Measurements from ENCODE around the gene WDFY4.

Gene WDFY4

DNA sequence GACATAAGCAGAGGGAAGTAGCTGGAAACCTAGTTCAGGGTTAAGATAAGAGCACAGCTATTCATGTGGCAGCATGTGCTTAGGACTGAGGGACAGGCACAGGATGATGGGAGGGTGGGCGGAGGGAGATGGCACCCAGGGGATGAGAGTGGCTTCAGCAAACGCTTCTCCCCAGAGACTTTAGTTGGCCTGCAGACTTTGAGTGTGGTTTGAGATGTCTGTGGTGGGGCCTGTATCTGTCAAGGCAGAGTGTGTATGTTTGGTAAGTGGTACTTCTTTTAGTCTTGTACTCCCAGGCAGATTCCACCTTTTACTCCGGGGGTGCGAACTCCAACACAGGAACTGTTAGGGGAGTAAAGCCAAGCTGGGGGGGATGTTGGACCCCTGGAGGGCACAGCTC lies 88.9 kb downstream of the WDFY4 start:
- no peak for DNase-seq

DNA sequence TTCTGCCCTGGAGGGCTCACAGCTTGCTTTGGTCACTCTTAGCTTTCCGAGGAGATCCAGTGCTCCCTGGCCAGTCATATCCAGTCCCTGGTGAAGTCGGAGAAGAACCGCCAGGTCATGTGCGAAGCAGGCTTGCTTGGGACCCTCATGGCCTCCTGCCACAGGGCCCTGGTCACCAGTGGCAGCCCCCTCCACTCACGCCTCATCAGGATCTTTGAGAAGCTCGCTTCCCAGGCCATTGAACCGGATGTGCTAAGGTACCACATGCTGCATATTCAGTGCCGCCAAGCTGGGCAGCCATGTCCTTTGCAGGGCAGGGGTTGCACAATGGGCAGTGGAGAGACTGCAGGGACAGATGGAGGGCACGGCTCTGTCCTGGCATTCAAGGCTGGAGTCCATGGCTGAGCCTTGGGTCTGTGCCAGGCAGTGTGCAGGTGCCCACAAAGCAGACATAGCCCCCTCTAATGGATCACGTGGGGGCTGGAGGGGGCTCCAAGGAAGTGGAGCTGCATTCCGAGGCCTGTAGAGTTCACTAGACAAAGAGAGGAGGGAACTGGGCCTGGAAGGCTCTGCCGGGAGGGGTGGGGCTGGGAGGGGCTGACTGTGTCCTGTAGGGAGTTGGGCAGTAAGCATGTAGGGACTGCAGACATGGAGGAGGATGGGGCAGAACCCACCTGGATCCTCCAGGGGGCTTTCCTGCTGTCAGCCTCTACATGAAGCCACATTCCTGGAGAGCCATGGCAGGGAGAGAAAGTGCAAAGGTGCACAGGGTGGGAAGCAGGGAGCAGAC lies 89.9 kb downstream of the WDFY4 start:
- DNase-seq = no peak

DNA sequence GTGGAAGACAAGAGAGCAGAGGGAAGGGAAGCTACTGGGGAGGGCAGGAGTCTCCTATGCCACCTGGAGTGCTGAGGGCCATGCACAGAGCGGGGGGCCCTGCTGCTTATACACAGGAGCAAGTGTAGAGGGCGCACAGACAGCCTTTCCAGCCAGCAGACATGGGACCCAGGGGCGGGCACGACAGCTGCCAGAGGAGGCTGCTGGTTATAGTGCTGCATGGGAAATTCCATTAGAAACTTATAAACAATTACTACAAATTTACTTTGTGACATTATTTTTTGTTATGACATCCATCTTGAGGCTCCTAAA lies 90.5 kb downstream of the WDFY4 start:
- DNase-seq = no peak

DNA sequence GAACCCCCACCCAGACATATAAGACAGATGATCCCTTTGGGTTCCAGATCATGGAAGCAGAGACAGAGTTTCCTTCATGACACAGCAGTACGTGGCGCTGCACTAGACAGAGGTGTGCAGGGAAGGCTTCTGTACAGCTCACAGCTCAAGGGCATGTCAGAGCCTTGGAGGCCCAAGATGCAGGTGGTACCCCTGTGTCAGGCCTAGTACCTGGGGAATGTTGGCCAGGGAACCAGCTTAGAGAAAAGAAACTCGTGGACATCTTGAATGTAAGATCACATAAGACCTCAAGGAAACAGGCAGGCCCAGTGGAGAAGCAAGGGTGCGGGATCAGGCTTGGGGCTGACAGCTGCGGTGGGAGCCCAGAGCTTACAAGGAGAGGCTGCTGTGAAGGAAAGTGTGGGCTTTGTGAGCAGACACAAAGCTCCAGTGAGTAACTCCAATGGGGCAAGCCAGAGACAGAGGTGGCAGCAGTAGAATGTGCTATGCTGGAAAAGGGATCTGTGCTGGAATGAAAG lies 91.4 kb downstream of the WDFY4 start:
- DNase-seq = no peak

- DNase-seq = no peak
Observed at GRCh38 chr10:48776528-48776927, 91.9 kb downstream of the WDFY4 start.

GRCh38 chr10:48777110-48777509 lies 92.4 kb downstream of the WDFY4 start:
- no peak for DNase-seq

- DNase-seq = no peak
Observed at GRCh38 chr10:48778193-48778857, 93.7 kb downstream of the WDFY4 start.

DNA sequence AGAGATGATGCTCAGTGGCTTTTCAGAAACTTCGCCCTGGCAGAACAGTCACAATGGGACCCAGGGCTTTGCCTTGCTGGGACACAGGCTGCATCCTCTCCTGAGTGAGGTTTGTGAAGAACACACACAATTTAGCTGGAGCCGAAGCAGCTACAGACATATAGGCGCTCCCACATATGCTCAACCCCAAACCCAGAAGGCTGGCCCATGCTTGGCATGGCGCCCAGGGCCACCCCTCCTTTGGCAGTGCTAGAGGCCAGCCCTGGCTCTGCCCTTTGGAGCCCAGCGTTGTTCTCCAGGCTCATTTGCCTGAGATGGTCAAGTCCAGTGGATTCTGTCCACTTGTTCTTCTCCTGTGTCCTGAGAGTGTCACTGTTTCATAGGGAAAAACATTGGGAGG lies 94.4 kb downstream of the WDFY4 start:
- DNase-seq = no peak

DNA sequence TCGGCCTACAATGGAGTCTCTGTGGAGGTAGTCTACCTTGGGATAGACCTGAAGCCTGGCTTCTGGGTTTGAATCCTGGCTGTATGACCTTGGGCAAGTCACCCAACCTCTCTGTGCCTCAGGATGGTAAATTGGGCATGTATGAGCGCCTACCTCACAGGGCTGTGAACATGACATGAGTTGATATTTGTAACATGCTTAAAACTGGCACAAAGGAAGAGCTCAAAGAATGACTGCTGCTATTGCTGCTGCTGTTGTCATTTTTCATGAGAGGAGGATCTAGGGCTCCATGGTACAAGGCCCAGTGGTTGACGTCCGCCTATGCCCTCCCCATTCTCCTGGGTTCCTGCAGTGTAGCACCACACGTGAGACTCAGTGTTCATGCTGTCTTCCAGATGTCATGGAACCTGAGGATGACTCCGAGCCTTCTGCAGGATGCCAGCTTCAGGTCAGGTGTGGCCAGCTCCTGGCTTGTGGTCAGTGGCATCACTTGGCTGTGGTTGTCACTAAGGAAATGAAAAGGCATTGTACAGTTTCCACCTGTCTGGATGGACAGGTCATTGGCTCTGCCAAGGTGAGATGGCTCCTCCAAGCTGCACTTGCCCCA lies 95.0 kb downstream of the WDFY4 start:
- no peak for DNase-seq

DNA sequence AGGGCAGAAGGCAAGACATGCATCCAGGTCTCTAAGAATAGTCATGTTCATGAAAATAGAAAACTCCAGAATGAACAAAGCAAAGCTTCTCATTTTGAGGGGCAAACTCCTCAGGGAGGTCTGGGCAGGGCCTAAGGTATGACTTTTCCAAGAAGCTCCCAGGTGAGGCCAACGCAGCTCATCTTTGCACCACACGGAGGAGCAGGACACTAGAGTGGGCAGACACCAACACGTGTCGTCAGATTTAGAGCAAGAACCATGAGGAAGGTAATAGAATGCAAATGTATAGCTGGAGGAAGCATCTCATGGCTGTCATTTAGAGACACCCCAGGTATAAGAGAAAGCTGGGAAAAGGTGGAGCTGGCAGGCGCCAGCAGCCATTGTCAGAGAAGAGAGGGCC lies 95.7 kb downstream of the WDFY4 start:
- DNase-seq = no peak

GRCh38 chr10:48782386-48782785 lies 97.7 kb downstream of the WDFY4 start:
- DNase-seq = no peak

DNA sequence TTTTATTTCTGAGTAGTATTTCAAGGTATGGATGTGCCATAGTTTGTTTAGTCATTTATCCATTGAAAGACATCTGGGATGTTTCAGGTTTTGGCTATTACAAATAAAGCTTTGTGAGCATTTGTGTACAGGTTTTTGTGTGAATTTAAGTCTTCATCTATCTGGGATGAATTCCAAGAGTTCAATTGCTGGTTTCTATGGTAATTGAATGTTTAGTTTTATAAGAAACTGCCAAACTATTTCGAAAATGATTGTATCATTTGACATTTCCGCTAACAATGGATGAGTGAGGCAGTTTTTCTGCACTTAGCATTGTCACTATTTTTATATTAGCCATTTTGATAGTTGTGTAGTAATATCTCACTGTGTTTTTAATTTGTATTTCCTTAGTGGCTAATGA lies 99.4 kb downstream of the WDFY4 start:
- no peak for DNase-seq

DNA sequence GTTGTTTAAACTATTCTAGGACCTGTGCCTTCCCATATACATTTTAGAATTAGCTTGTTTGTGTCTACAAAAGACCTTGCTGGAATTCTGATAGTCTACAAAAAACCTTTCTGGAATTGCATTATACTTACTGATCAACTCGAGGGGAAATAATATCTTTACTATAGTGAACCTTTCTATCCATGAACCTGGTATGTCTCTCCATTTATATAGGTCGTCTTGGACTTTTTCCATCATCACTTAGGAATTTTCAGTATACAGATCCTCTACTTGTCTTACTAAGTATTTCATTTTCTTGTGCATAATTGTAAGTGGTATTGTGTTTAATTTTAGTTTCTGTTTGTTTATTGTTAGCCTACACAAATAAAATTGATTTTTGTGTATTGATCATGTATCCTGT lies 101.1 kb downstream of the WDFY4 start:
- DNase-seq = no peak

GRCh38 chr10:48786606-48787282 lies 102.1 kb downstream of the WDFY4 start:
- no peak for DNase-seq

- DNase-seq = no peak
Observed at GRCh38 chr10:48788554-48788953, 103.9 kb downstream of the WDFY4 start.

DNA sequence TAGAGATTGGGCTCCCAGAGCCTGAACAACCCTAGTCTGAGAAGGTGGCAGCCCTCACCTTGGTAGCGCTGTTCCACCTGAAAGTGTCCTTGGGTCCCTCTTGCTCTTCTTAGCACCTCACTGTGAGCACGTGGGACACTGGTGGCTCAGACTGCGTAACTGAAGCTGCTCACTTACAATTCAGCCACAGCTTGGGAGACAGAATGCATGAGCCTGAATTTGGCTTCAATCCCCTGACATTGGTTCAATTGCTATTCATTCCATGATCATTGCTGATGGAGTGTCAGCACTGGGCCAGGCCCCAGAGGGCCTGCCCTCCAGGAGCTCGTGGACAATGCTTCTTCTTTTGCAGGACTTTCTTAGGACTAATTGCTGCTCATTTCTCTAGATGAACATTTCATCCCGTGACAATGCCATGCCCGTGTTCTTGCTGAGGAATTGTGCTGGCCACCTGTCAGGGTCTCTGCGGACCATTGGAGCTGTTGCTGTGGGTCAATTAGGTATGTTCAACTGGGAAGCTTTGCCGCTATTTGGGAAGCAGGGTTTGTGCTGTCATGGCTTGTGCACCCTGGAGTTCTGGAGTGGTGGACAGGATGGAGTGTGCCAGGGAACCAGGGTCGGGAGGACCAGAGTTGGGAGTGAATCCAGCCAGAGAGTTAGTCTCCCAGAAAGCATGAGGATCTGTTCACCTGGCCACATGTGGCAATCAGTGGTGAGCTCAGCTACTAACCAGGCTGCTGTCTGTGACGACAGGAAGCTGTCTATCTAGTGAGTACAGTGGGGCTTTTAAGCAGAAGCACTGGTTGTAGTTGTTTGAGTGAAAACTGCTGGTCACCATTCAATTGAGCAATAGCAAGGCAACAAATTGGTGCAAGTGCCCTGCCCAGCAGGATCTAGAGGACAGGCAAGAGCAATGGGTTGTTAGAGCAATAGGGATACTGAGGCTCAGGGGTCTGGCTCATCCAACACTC lies 105.1 kb downstream of the WDFY4 start:
- DNase-seq = no peak

GRCh38 chr10:48790457-48791044 lies 105.9 kb downstream of the WDFY4 start:
- no peak for DNase-seq

- DNase-seq = no peak
Observed at GRCh38 chr10:48791267-48791928, 106.7 kb downstream of the WDFY4 start.

DNA sequence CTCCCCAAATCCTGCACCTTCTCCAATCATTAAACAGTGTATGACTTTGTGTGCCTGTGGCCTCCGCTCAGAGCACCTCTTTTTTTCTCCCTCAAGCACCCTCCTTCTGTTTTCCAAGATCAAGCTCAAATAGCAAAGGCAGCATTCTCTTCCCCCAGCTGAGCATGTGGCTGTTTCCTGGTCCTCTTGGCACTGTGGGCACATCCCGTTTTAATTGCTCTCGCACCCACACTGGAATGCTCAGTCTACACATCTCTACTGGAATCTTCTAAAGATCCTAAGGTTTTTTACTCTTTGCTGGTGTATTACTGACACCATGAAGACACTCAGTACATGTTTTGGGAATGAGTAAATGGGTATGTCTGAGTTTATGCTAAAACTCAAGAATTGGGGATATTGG lies 107.4 kb downstream of the WDFY4 start:
- DNase-seq = no peak

GRCh38 chr10:48792687-48793096 lies 108.0 kb downstream of the WDFY4 start:
- no peak for DNase-seq

GRCh38 chr10:48794074-48794473 lies 109.4 kb downstream of the WDFY4 start:
- DNase-seq = no peak
